Endothelial cell of umbilical vein (primary cell): ENCODE measurements around the gene PHPT1. TPM values are rescaled to one million over a fixed set of nuclear protein-coding genes. Genes with fewer than 3 reads are reported as not detected.

Experiments used
- BruUV-seq: library from RNA; stranded (reverse); fragments of 400-500 nt; replicated peaks from 2 replicates; lab custom pipeline; 2021; lab: Mats Ljungman, UMichigan
- CTCF ChIA-PET: fragments of 300-600, 350-600 bp; sonication (Branson Sonifier 250); formaldehyde crosslinking; loops from one replicate; lab custom pipeline; 2021; ENCODE audit warnings: antibody characterized with exemption, inconsistent platforms; lab: Charles Lee
- POLR2A ChIA-PET: fragments of 300-600, 350-600 bp; sonication (Branson Sonifier 250); formaldehyde crosslinking; loops from one replicate; lab custom pipeline; 2021; ENCODE audit warnings: antibody characterized with exemption, inconsistent platforms; lab: Charles Lee
- DNase-seq: peaks from one replicate; pipeline ENCODE4 v3.0.0-alpha.2; 2011; ENCODE audit warnings: low read depth, low spot score
- FAIRE-seq: peaks from 2 replicates; lab custom pipeline; 2011; peaks lifted over from hg19 to GRCh38; lab: Jason Lieb, UNC
- H2AFZ ChIP-seq: 2 replicates; pipeline ENCODE4 v1.6.0; 2012; ENCODE audit warnings: low read depth, low read length, control low read depth, inconsistent platforms
- H3K27ac ChIP-seq: 2 replicates; pipeline ENCODE4 v1.5.1; 2011; ENCODE audit warnings: low read depth, mild to moderate bottlenecking, control low read depth, low read length, moderate library complexity; ENCODE audit not compliant: insufficient read depth
- H3K27me3 ChIP-seq, 2 experiments: 2 replicates each; pipeline versions ENCODE4 v1.6.0 to v1.6.1; 2011; ENCODE audit warnings: low read length in 2 of 2, mixed read lengths in 1 of 2; ENCODE audit not compliant: control insufficient read depth in 2 of 2, insufficient read depth in 2 of 2
- H3K36me3 ChIP-seq, 2 experiments: 2 replicates in 1 of 2; 3 replicates in 1 of 2; pipeline ENCODE4 v1.5.1; 2011; ENCODE audit warnings: low read length in 2 of 2, mild to moderate bottlenecking in 1 of 2, moderate library complexity in 1 of 2; ENCODE audit not compliant: control insufficient read depth in 2 of 2, insufficient read depth in 2 of 2; ENCODE audit errors: extremely low read depth in 1 of 2
- H3K4me1 ChIP-seq: 3 replicates; pipeline ENCODE4 v1.5.1; 2011; ENCODE audit warnings: mild to moderate bottlenecking, low read length; ENCODE audit not compliant: control insufficient read depth, insufficient read depth; ENCODE audit errors: extremely low read depth
- H3K4me2 ChIP-seq: 2 replicates; pipeline ENCODE4 v1.6.1; 2011; ENCODE audit warnings: low read length, control low read depth, mixed read lengths; ENCODE audit not compliant: insufficient read depth
- H3K4me3 ChIP-seq, 3 experiments: fragments of 200-600 bp in 1 of 3; sonication (generic), shearing (Covaris generic) in 1 of 3; replicated peaks in 1 of 3; 2 replicates each; pipeline ENCODE4 v1.5.1; 2011 to 2016; ENCODE audit warnings: control low read depth in 3 of 3, low read length in 3 of 3, mild to moderate bottlenecking in 2 of 3, inconsistent platforms in 1 of 3, low read depth in 1 of 3, moderate library complexity in 1 of 3; ENCODE audit not compliant: insufficient read depth in 1 of 3
- H3K79me2 ChIP-seq: 2 replicates; pipeline ENCODE4 v1.6.0; 2012; ENCODE audit warnings: low read length, inconsistent platforms; ENCODE audit not compliant: control insufficient read depth, insufficient read depth
- H3K9ac ChIP-seq: replicated peaks from 2 replicates; pipeline ENCODE3; 2011; ENCODE audit warnings: low read length, control low read depth; ENCODE audit not compliant: insufficient read depth; ENCODE audit errors: extremely low read depth
- H3K9me1 ChIP-seq: replicated peaks from 3 replicates; pipeline ENCODE4 v1.6.0; 2011; ENCODE audit warnings: mild to moderate bottlenecking, low read length; ENCODE audit not compliant: control insufficient read depth, insufficient read depth; ENCODE audit errors: extremely low read depth
- H3K9me3 ChIP-seq: replicated peaks from 2 replicates; pipeline ENCODE4 v1.5.1; 2012; ENCODE audit warnings: low read length, inconsistent platforms; ENCODE audit not compliant: control insufficient read depth, insufficient read depth
- H4K20me1 ChIP-seq: replicated peaks from 2 replicates; pipeline ENCODE3; 2011; ENCODE audit warnings: mild to moderate bottlenecking, low read length; ENCODE audit not compliant: control insufficient read depth, insufficient read depth; ENCODE audit errors: extremely low read depth
- EZH2 ChIP-seq: IDR thresholded peaks from 2 replicates; pipeline ENCODE4 v1.6.1; 2012; ENCODE audit warnings: borderline replicate concordance, low read depth, mild to moderate bottlenecking, moderate library complexity, low read length, inconsistent platforms; ENCODE audit not compliant: severe bottlenecking
- FOS ChIP-seq: IDR thresholded peaks from 2 replicates; pipeline ENCODE4 v1.6.1; 2011; ENCODE audit warnings: mild to moderate bottlenecking, low read length, moderate library complexity, borderline replicate concordance; ENCODE audit not compliant: insufficient read depth
- GATA2 ChIP-seq: IDR thresholded peaks from 2 replicates; pipeline ENCODE4 v1.7.0; 2011; ENCODE audit warnings: low read depth, mild to moderate bottlenecking, moderate library complexity, mixed read lengths, low read length; ENCODE audit not compliant: insufficient read length, insufficient read depth
- JUN ChIP-seq: IDR thresholded peaks from 2 replicates; pipeline ENCODE4 v1.6.1; 2011; ENCODE audit warnings: borderline replicate concordance, low read depth; ENCODE audit not compliant: insufficient read length, insufficient read depth
- MYC ChIP-seq: IDR thresholded peaks from one replicate; pipeline ENCODE4 v1.6.1; 2011; ENCODE audit warnings: mild to moderate bottlenecking, low read depth, low read length
- POLR2A ChIP-seq: IDR thresholded peaks from 2 replicates; pipeline ENCODE4 v1.6.1; 2012; ENCODE audit warnings: low read depth, mild to moderate bottlenecking, control low read depth, low read length
- POLR2AphosphoS5 ChIP-seq: IDR thresholded peaks from 2 replicates; pipeline ENCODE4 v1.6.1; 2012; ENCODE audit warnings: low read depth, mild to moderate bottlenecking, control low read depth, low read length, moderate library complexity; ENCODE audit not compliant: insufficient read depth
- dilution Hi-C: fragments of 300-500 bp; cut with MboI; formaldehyde crosslinking; loops from one replicate; pipeline ENCODE4 v1.15.0; 2019; ENCODE audit warnings: low sequenced_read_pairs; ENCODE audit not compliant: extremely low pct_ligation_motif_present
- intact Hi-C: fragments of 100-400 bp; cut with micrococcal nuclease; formaldehyde crosslinking; loops from one replicate; pipeline ENCODE4 v1.10.0; 2022
- polyA plus RNA-seq, 4 experiments: library from polyadenylated mRNA; depleted of rRNA in 3 of 4; stranded (reverse) in 3 of 4; unstranded in 1 of 4; fragments of >200 nt; gene quantifications; 2 replicates each; pipeline versions ENCODE4 v1.2.1 to v1.2.3, GENCODE V29; 2011 to 2012; ENCODE audit warnings: missing spikeins in 1 of 4
- total RNA-seq: library from RNA; stranded (reverse); gene quantifications from 2 replicates; pipeline ENCODE4 v1.2.3, GENCODE V29; 2021
- TF ChIP-seq, protein P1 (sequence below), 2 donors: IDR thresholded peaks; 1 replicate in 1 of 2; 2 replicates in 1 of 2; pipeline ENCODE4 v1.5.1; 2011; ENCODE audit warnings: low read length in 2 of 2, mild to moderate bottlenecking in 2 of 2, moderate library complexity in 2 of 2, control low read depth in 1 of 2, inconsistent platforms in 1 of 2, low read depth in 1 of 2; ENCODE audit not compliant: insufficient read depth in 1 of 2; ENCODE audit errors: extremely low read depth in 1 of 2
- TF ChIP-seq, protein P2 (sequence below): IDR thresholded peaks from 2 replicates; pipeline ENCODE4 v1.6.1; 2011; ENCODE audit not compliant: insufficient read depth, insufficient read length

PHPT1 gene
- total and polyA plus RNA-seq, 2 donors (not counting 3 experiments of a cell fraction or from before 2014, with no cell fraction given), result 139 to 319 TPM

DNA sequence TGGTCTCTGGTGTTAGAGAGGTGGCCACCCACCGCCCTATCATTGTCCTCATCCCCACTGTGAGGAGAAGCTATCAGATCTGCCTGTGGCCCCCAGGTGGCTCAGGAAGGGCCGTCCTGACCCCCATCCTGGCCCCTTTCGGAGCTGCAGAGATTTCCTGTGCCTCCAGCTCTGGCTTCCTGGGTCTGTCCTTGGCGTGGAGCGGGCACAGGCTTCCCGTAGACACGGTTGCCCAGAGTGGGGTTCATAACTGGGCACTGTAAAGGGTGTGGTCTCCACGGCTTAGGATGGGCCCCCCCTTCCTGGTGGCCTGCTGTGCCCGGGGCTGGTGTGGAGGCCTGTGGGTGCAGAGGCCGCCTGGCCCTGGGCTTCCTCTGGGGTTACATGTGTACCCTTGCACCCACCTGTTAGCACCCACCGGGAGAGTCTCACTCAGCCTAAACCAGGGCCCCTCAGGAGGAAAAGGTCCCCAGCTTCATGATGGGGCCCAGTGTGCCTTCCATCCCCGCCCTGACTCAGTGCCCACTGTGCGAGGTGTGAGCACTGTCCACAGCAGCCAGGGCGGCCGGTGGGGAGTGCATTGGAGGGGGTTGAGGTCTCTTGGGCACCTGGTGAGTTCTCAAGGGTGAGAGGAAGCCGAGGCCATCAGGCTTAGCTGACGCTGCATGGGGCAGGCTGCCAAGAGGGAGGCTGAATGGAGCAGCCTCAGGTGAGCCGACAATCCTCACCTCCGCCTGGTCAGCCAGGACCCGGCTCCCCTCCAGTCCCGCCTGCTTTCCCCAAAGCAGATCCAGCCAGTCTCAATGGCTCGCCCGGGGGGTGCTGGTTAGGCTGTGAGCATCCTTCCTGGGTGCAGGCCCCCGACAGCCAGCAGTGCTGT is 22.3 kb upstream of the PHPT1 start:
- intact Hi-C loops, result no loop called here
- Histone ChIP-seq H3K9ac (no peak overlapping the region), H3K79me2 (peaks cover 7% of the 10 kb centered on the region), H3K27me3 (no peaks in the 10 kb centered on the region), H3K4me1 (no peaks in the 10 kb centered on the region), H3K9me1 (no peaks in the 10 kb centered on the region), H3K4me2 (no peak overlapping the region), H3K4me3 (no peak overlapping the region), H2AFZ (no peak overlapping the region), H3K9me3 (no peaks in the 10 kb centered on the region), H3K27ac (no peak overlapping the region), H4K20me1 (no peaks in the 10 kb centered on the region), H3K36me3 (peaks cover 10 to 51% of the 10 kb centered on the region in 2 experiments)
- dilution Hi-C loops, result no loop called here
- CTCF ChIA-PET, result interaction anchor here (0.6 kb wide), 1 partner anchor 14 kb away, joined by 4 read pairs; no protein-coding TSS in a partner anchor
- FAIRE-seq, result no peak
- TF ChIP-seq, protein P1, sequence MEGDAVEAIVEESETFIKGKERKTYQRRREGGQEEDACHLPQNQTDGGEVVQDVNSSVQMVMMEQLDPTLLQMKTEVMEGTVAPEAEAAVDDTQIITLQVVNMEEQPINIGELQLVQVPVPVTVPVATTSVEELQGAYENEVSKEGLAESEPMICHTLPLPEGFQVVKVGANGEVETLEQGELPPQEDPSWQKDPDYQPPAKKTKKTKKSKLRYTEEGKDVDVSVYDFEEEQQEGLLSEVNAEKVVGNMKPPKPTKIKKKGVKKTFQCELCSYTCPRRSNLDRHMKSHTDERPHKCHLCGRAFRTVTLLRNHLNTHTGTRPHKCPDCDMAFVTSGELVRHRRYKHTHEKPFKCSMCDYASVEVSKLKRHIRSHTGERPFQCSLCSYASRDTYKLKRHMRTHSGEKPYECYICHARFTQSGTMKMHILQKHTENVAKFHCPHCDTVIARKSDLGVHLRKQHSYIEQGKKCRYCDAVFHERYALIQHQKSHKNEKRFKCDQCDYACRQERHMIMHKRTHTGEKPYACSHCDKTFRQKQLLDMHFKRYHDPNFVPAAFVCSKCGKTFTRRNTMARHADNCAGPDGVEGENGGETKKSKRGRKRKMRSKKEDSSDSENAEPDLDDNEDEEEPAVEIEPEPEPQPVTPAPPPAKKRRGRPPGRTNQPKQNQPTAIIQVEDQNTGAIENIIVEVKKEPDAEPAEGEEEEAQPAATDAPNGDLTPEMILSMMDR (IDR thresholded peaks at IDR 0.05; ENCODE audit: extremely low read depth in 1 of 2, insufficient read depth in 1 of 2, low read depth in 1 of 2, low read length in 2 of 2), result no peak
- TF ChIP-seq EZH2, result no peak
- no peak for TF ChIP-seq MYC
- TF ChIP-seq, protein P2, sequence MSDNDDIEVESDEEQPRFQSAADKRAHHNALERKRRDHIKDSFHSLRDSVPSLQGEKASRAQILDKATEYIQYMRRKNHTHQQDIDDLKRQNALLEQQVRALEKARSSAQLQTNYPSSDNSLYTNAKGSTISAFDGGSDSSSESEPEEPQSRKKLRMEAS, result no peak
- TF ChIP-seq POLR2AphosphoS5, result no peak
- no peak for TF ChIP-seq JUN
- no peak for TF ChIP-seq POLR2A
- TF ChIP-seq FOS, result no peak
- TF ChIP-seq GATA2, result no peak
- POLR2A ChIA-PET, result no interaction called here
- BruUV-seq, result no TSS peak
- no peak for DNase-seq
